Activated CD8-positive, alpha-beta memory T cell treated with anti-CD3 and anti-CD28 coated beads for 24 hours (primary cell): ENCODE results near the gene OR10K1.
A peak's percentile ranks its signal among the peaks of the same experiment; 100 is the strongest.
"Not testable (repeated sequence)": the region's sequence is repeated elsewhere in the genome, so short reads cannot be mapped to it uniquely, and the experiment has no call there.

ENCODE experiments used
- DNase-seq: peaks from one replicate; pipeline ENCODE4 v3.0.0-alpha.2; 2020

Gene OR10K1, protein sequence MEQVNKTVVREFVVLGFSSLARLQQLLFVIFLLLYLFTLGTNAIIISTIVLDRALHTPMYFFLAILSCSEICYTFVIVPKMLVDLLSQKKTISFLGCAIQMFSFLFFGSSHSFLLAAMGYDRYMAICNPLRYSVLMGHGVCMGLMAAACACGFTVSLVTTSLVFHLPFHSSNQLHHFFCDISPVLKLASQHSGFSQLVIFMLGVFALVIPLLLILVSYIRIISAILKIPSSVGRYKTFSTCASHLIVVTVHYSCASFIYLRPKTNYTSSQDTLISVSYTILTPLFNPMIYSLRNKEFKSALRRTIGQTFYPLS

DNA sequence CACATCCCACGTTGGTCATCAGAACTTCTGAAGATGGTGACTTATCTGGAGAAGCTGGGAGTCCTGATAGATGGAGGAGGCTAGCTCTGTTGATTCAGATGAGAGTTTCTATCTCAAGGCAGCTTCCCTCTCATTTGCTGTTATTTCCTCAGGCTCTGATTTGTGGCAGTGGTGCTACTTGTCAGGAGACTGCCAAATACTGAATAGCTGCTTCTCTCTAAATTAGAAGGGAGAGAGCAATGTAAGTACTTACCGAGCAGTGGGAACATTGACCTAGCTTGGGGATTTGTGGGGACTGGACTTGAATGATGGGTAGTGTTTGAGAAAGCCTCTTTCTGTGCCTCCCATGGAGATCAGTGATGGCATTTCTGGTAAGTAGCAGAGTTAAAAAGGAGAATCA is at the start of gene OR10K1:
Gene OR10K1 (plus strand): TSS at position 301 of the 400 bp plus-strand sequence. CDS start 3,728 bp downstream, outside the sequence.
- no peak for DNase-seq

DNA sequence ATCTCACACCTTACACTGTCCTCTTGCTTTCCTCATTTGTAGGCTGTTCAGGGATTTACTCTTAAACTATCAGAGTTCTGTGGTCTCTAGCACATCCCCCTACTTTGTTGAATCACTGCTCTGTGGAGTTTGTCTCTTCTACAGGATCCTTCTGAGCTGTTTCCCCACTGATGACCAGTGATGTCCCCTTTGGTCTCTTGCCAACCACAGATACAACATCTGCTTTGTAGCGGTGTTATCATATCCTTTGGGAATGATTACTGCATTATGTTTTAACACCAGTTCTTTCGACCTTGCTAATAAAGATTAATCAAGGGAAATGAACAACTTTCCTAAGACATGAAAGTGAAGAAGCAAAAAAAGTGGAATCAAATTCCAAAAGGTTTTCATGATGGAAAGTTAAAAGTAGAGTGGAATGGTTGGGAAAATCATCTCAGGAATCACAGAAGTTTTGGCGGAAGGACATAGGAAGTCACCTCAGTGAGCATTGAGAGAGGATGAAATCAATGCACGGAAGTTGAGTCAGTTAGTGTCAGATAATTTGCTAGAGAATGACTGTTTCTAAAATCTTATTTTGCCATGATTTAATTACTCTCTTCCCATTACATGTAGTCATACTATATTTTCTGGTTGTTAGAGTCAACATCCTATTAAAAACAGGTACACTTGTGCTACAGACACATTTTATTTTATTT is 46.8 kb upstream of the OR10K1 start:
- no peak for DNase-seq

DNA sequence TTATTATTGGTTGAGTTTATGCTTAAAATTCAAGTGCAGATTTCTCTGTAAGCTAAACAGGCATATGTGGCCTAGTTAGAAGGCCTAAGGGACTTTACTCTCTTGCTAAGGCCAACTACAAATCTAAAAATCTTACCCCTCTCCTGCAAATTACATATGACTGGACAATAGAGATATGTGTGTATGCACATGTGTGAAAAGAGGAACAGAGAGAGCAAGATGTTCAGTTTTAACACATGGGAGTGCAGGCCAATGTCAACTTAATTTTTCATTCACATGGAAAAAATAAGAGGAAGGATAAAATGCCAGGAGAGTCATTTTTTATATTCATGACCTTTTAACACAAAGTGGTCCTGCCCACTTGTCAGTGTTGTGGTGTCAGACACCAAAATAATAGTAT is 44.0 kb upstream of the OR10K1 start:
- DNase-seq = no peak

DNA sequence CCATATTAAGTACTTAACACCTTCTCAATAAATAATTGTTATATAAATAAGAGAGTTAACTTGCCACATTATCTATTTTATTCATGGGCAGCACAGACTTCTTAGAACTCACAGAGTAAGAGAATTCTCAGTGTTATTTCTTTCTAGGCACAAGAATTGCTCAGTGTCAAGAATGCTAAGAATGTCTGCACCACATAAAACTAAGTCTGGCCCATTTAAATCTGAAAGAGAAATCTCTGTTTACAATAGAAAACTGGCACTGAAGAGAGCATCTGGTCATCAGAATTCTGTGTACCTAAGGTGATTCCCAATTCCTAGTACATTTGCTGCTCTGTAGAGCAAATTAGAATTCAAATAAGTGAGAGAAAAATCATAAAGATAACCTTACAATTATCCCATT is 39.4 kb upstream of the OR10K1 start:
- no peak for DNase-seq

DNA sequence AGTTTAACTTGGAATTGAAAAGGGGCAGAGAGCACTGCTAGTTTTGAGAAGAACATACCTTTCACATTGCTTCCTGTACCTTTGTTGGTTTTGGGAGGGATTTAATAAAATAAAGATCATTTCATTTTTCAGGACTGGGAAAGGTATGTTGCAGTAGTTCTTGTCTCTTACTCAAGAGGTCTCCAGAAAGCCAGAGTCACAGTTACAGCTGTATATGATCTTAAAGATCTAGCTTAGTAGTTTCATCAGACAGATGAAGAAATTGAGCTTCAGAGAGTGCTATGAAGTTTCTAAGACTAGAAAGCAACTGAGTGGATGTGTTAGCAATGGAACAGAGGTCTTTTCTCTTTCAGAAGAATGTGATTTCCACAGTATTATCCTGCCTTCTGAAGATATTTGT is 36.6 kb upstream of the OR10K1 start:
- DNase-seq = no peak

DNA sequence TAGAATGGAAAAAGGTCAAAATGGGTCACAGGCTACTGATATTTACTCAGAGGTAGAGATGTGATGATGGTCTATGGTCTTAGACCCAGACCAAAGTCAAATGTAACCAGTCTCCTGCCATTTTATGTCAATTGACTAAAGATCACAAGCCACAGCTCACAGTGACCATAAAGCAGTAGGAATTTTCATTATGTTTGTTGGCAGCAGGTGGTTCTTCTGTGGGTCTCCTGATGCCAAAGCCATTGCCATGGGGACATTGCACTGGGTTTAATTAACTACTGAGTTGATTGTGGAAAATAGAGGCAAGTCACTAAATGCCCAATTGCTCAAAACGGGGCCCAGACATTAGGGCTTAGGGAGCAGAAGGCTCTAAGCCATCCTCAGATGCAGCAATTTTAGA is 35.5 kb upstream of the OR10K1 start, which contains the start of gene OR10K2:
Gene OR10K2 (minus strand): TSS at position 101 of the 400 bp plus-strand sequence. CDS start 5,371 bp downstream, outside the sequence.
- DNase-seq = no peak

DNA sequence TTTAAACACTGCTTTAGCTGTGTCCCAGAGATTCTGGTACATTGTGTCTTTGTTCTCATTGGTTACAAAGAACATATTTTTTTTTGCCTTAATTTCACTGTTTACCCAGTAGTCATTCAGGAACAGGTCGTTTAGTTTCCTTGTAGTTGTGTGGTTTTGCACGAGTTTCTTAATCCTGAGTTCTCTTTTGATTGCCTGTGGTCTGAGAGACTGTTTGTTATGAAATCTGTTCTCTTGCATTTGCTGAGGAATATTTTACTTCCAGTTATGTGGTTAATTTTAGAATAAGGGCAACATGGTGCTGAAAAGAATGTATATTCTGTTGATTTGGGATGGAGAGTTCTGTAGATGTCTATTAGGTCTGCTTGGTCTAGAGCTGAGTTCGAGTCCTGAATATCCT is 31.5 kb upstream of the OR10K1 start:
- DNase-seq = not testable (repeated sequence)

DNA sequence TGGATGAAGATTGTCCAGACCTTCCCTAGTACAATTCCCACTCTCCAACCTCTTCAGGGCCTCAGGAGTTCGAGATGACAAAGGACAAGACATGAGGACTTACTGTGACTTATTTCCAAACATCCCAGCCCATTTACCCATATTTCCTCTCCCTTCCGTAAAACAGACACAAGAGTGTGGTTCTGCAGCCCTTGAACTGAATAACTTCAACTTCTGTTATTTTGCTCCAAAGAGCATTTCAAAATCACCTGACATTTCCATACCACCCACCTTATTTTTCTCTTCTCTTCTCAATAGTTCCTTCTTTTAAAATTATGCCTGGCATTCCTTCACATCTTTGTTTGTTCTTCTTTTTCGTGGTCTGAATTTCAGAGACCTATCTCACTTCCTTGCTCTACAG is 26.9 kb upstream of the OR10K1 start:
- no peak for DNase-seq

DNA sequence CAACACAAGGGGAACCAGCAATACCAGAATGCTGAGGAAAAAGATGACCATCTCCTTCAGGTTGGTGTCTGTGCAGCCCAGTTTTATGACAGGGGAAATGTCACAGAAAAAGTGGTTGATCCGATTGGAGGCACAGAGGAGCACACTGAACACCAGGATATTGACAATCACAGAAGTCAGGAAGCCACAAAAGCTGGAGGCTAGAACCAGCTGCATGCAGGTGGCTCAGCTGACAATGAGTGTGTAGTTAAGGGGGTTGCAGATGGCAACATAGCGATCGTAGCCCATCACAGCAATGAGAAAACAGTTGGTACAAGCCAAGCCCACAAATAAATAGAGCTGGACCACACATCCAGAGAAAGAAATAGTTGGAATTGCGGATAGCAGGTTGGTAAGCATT is 16.3 kb upstream of the OR10K1 start:
- DNase-seq = no peak

DNA sequence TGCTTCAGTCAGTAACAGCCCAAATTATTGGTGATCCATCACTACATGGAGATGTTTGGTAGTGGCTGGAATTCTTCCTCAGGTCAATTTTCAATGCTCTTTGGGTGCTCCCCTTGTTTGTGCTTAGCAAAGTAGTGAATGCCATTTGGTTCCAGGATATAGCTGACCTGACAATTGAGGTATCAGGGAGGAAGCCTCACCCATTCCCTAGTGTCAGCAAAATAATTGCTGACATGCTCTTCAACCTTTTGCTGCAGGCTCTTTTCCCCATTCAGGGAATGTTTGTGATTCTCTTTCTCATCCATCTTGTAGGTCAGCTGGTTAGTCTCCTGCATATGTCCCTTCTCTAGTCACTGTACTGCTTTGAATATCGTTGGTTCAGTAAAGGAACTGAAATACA is 7.1 kb upstream of the OR10K1 start:
- no peak for DNase-seq

DNA sequence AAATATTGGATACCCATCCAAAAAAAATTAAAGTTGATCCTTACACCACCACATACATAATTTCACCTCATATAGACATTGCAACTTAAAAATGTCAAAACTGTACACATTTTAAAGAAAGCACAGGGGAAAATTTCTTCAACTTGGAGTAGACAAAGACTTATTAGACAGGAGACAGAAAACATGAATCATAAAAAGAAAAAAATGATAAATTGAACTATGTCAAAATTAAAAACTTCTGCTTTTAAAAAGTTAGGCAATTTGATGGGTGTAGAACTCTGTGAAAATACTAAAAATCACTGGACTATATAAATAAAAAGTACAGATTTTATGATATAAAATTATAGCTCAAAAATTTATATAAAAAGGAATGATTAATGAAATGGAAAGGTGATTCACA is 4.4 kb upstream of the OR10K1 start:
- no peak for DNase-seq

DNA sequence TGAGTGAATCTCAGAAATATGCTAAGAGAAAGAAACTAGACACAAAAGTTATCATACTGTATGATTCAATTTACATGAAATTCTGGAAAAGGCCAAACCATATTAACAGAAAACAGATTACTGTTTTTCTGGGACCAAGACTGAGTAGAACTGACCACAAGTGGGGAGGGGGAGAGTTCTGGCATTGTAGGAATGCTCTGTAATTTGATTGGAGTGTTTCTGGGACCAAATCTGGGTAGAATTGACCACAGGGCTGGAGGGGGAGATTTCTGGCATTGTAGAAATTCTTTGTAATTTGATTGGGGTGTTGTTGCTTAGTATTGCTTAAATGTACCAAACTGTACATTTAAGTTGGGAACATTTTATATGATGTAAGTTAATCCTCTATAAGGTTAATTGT is 3.4 kb upstream of the OR10K1 start:
- no peak for DNase-seq

DNA sequence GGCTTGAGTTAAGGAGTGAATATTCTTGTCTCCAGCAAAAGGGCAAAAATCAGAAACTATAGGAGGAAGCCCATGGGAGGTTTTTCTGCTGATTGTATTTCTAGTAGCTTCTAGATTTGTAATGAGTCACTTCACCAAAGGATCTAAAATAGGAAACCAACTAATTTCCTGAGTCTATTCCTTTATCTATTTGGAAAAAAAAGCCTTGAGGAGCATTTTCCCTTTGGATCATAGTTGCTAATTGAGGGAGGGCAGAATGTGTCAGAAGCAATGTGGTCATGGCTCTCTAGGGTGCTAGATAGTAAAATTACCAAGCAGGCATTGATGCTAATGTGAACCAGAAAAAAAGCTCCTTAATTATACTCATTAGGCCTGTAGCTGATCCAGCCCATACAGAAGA is 10.3 kb downstream of the OR10K1 start, which contains the start of gene OR10R2:
Gene OR10R2 (plus strand): TSS at position 301 of the 400 bp plus-strand sequence. CDS start 106 bp downstream, outside the sequence.
- no peak for DNase-seq

DNA sequence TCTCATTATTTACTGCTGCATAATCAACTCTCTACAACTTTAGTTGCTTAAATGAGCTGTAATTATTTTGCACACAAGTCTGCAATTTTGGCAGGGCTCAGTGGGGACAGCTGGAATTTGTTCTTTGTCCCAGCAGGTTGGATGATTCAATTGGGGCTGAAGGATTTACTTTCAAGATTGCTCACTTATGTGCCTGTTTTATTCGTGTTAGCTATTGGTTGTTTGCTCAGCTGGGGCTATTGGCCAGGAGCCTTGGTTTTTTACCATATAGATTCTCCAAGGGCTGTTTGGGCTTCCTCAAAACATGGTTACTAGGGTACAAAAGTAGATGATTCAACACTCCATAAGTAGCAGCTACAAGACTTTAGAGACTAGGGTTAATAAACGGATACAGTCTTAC is 23.8 kb downstream of the OR10K1 start:
- DNase-seq = no peak

DNA sequence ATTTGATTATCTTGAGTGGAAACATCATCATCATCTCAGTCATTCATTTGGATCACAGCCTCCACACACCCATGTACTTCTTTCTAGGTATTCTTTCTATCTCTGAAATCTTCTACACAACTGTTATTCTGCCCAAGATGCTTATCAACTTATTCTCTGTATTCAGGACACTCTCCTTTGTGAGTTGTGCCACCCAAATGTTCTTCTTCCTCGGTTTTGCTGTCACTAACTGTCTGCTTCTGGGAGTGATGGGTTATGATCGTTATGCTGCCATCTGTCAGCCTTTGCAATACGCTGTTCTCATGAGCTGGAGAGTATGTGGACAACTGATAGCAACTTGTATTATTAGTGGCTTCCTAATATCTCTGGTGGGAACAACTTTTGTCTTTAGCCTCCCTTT is 29.7 kb downstream of the OR10K1 start:
- no peak for DNase-seq

DNA sequence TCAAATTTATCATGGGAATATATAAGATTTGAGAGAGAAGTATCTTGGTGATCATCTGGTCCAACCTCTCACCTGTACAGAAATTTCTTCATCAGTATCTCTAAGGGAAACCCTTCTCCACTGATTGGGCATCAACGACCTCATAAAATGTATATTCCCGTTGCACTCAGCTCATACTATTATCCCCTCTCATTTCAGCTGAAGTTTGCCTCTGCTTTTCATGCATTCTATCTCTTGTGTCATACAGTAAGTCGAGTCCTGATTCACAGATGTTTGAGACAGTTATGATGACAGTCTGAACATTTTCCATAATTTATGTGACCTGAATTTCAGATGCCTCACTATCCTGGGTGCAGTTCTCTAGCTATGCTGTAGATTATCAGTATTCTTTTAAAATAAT is 31.4 kb downstream of the OR10K1 start:
- DNase-seq = no peak

DNA sequence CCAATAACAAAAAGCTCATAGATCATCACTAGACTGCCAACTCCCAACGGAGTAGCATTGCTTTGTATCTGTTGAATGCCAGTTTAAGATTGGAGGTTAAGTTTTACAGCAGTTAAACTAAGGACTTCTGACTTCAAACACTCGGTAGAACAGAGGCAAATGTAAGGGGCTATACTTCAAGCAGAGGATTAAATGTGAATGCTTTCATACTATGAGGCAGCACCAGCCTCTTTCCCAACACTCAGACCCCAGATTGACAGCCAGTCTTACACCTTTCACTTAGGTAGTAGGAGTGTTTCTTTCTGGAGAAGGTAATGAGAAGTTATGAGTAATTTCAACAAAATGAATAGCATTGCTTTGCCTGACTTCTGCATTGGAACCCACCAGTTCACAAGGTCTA is 33.2 kb downstream of the OR10K1 start:
- DNase-seq = no peak

DNA sequence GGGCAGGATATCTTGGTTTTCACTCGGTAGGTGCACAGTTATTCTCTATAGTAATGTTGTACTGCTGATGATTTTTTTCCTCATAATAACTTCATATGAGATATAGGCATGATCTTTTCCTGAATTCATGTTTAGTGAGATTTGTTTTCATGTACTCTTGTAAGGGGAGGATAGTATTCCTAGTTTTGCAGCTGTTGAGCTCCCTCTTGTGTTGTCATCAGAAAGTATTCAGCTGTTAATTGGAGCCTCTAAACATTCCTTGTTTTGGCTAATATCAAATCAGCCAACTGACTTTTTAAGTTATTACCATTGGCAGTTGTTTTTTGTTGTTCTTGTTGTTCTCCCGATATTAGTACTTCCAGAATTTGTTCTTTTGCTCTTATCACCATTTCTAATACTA is 34.7 kb downstream of the OR10K1 start:
- DNase-seq = no peak

DNA sequence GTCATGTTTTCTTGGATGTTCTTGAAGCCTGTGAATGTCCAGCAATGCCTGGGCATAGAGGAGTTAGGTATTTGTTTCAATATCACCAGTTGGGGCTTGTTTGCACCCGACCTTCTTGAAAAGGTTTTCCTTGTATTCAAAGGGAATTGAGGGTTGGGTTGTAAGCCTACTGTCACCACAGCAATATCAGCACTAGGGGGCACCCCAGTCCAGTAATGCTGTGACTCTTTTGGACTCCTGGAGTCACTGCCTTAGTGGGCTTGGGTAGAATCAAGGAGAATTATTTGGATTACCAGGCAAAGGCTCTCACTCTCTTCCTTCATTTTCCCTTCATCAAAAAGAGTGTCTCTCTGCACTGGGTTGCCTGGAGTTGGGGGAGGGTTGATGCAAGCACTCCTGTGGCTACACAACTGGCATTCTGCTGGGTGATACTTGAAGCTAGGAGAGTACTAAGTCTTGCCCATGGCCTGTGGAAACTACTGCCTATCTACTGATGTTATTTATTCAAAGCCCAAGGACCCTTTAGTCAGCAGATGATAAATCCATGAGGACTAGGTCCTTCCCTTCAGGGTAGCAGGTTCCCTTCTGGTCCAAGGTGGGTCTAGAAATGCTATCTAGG is 44.8 kb downstream of the OR10K1 start:
- peak; percentile 69 for DNase-seq

DNA sequence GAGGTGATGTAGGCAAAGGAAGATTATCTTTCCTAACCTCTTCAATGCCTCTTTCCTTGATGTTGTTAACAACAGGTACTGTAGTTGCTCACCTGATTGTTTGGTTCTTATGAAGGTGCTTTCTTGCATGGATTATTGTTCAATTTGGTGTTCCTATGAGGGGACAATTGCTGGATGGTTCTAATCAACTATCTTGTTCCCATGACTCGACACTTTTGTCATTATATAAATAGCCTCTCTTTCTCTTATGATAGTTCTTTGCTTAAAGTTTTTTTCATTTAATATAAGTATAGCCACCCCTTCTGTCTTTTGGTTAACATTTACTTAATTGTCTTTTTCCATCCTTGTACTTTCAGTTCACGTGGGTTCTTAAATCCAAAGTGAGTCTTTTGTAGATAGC is 45.9 kb downstream of the OR10K1 start:
- DNase-seq = no peak

DNA sequence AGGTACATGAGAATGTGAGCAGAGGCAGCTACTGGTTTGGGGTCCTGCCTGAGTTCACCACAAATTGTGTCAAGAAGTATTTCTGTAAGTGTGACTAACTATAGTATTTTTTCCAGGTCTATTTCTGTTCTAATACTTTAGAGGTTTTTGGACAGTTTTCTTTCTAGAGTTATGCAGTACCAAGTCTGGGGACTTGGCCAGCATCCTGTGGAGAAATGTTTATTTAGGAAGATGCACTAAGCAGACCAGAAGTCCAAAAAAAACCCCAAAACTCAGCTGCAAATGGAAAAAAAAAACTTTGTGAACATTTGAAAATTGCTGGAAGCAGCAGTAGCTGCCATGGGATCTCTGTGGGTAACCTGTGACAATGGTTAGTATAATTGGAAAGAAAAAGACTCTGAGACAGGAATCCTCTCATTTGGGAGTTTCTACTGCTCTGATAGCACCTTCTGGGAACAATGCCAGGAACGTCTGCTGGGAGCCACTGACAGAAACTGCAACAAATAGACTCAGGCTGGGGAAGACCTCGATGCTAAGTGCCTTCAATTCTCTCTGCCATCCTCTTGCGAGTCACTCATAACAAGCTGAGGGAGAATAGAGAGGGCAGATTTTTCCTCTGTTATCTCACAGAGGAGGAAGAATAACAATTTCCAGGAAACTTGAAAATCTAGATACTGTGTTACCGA is 48.0 kb downstream of the OR10K1 start:
- DNase-seq = no peak

DNA sequence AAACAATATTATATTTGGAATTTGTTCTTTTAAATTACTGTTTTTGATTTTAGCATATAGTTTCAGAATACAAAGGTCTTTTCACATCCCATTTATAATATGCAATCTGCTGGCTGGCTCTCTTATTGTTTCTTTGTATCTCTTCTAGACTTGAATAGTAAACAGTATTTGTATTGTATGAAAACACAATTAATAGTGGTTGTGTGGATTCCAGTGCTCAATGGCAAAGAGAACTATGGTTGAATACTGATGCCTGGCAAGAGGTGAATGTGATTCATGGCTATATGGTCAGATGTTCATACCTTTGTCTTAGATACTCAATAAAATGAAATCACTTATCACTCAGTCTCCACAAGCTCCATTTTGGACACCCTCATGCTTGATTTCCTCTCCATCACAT is 55.3 kb downstream of the OR10K1 start:
- DNase-seq = no peak
